HG03045 (cell line): ENCODE results near the gene IST1.
"Not testable (repeated sequence)": the region's sequence is repeated elsewhere in the genome, so short reads cannot be mapped to it uniquely, and the experiment has no call there.

ENCODE experiments used
- ATAC-seq: cut with Tn5 transposase; IDR thresholded peaks from one replicate; pipeline ENCODE4 v1.9.1; 2021; ENCODE audit warnings: mild to moderate bottlenecking, moderate library complexity; ENCODE audit not compliant: unreplicated experiment

The IST1 gene

DNA sequence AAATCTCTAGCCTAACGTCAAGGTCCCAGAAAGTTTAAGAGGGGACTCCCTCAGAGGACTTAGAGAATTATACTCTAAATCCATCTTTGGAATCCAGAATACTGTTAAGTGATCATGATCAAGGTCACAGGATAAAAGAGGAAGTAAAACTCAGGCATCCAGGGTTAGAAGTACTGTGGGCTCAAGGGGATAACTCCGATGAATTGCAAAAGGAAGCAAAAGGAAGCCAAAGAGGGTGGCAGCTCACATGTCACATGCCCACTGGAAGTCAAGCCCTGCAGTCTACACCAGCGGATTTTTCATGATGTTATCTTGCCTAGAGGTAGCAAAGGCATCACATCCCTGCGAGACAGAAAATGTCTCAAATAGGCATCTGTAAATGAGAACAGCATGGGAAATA, 15.2 kb upstream of the IST1 start:
- ATAC-seq = no peak

DNA sequence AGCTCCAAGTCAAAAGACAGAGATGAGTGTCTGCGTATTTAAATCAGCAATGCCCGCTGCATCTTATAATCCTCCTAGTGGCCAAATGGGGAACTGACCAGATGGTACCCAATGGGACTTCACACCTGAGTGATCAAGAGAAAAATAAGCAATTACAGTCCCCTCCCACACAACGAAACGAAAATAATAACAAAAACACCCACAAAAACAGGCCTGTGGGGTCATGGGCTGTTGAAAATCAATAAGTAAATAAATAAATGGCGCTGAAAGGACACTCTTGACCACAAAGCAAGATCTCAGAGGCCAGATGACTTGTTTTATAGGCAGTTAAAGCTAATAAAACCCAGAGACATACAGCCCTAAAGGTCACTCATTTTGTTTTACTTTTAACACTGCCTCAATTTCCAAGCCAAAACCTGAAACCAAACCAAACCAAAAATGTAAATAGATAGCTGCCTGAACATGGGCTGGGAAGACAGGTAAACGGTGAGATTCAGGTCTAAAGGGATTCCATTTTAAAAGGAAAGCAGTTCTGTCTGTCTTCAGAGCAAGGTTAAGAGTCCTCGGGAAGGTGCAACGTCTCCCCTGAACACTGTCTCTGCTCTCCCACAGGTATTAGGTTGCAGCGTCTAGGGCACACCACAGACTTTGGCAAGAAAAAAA, 12.7 kb upstream of the IST1 start:
- peak; percentile 2 for ATAC-seq

DNA sequence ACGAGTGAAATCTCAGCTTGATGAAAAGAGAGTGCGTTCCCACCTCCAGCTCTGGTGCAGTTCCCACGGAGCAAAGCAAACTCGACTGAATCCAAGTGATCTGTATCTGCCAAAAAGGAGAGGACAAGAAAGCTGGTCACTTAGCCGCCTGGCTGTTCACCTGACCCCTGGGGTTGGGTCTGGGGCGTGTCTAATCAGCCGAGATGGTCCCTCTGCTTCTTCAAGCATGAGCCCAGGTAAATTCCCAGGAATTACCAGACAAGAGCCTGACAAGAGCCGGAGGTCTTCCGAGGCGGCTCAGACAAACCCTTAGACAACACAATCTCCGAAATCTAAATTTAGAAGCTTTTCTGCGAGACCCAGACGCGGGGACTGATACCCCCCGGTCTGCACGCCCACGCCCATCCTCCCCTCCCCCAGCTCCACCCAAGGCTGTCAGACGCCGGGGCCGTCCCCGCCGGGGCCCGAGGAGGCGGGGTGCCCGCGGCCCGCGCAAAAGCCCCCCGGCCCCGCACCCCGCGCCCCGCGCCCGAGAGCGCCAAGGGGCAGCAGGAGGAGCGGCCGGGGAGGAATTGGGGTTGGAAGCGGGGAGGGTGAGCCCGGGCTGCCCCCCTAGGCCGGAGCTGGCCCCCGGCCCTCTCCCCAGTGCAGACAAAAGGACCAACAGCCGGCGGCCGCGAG, 12.0 kb upstream of the IST1 start:
- peak; percentile 49 for ATAC-seq

DNA sequence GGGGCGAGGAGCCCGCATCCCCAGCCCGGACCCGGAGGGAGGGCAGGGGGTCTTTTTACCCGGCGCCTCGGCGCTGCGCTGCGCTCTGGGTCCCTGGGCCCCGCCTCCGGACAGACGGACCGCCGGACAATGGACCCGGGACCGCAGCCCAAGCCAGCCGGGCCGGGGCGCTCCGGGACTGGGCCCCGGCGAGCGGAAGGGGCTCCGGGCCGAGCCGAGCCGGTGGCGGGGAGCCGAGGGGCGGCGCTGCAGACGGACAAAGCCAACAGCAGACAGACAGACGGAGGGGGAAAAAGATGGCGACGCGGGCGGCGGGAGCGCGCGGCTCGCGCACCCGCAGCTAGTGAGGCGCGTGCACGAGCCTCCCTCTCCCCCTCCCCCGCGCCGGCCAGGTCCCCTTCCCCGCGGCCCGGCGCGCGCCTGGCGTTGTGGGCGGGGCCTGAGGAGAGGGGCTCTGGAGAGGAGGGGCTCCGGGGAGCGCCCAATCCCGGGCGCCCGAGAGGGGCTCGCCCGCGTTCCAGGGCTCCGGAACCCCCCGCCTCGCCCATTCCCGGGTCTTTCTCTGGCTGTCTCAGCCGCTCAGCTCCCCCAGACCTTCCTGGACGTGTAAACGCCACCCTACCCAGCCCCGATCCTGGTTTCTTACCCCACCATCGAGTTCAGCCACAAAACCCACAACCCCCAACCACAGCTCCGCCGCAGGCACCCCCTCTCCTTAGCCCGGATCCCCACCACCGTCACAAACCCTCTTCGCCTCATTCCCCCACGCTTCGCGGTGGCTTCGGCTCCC, 11.3 kb upstream of the IST1 start, which contains the start of gene ZNF821:
ZNF821 (minus strand) TSS at position 334 of the 790 bp plus-strand sequence. CDS start 4,236 bp downstream, outside the sequence.
- peak; percentile 63 for ATAC-seq

DNA sequence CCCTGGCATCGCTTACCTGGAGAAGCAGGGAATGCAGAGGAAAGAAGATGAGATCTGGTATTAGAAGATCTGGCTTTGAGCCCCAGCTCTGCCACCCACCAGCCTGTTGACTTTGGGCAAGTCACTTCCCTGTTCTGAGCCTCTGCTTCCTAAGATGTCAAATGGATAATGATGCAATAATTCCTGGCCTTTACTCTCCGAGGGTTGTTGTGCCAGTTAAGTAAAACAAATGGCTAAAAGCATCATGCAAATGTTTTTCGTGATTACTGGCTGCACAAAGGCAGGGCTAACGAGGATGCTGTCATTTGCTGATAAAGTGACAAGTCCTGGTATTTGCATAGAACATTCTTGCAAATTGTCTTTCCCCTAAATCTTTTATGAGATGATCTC, 10.1 kb upstream of the IST1 start:
- ATAC-seq = no peak

DNA sequence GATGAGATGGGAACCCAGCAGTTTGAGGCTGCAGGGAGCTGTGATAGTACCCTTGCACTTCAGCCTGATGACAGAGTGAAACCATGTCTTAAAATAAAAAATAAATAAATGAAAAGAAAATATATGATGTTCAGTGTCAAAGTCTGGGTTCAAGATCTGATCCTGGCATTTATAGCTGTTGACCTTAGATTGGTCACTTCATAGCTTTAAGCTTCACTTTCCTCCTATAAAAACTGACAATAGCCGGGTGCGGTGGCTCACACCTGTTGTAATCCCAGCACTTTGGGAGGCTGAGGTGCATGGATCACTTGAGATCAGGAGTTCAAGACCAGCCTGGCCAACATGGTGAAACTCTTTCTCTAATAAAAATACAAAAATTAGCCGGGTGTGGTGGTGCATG, 6.2 kb upstream of the IST1 start:
- no peak for ATAC-seq

DNA sequence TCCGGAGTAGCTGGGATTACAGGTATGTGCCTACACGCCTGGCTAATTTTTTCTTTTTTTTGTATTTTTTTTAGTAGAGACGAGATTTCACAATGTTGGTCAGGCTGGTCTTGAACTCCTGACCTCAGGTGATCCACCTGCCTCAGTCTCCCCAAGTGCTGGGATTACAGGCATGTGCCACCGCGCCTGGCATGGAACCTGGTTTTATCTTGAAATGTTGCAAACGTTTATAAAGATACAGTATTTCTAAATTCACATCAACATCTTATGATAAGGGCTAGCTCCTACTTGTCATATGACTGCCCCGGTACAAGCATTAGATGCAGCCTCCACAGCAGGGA, 1.5 kb upstream of the IST1 start:
- no peak for ATAC-seq

DNA sequence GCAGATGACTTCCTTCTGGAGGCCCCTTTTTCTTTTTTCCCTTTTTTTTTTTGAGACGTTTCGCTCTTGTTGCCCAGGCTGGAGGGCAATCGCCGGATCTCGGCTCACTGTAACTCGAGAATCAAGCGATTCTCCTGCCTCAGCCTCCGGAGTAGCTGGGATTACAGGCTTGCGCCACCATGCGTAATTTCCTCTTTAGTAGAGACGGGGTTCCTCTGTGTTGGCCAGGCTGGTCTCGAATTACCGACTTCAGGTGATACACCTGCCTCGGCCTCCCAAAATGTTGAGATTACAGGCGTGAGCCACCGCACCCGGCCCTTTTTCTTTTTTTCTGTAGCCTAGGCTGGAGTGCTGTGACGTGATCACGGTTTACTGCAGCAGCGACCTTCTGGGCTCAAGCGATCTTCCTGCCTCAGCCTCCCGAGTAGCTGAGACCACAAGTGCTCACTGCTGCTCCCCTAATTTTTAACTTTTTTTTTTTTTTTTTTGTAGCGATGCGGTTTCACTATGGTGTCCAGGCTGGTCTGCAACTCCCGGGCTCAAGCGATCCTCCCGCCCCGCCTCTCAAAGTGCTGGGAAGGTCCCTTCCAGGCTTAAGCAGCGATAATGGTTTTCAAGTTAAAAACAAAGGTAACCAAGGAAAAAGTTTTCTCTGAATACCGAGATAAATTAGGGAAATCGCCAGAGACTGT, 956 bp upstream of the IST1 start:
- peak; percentile 11 for ATAC-seq

DNA sequence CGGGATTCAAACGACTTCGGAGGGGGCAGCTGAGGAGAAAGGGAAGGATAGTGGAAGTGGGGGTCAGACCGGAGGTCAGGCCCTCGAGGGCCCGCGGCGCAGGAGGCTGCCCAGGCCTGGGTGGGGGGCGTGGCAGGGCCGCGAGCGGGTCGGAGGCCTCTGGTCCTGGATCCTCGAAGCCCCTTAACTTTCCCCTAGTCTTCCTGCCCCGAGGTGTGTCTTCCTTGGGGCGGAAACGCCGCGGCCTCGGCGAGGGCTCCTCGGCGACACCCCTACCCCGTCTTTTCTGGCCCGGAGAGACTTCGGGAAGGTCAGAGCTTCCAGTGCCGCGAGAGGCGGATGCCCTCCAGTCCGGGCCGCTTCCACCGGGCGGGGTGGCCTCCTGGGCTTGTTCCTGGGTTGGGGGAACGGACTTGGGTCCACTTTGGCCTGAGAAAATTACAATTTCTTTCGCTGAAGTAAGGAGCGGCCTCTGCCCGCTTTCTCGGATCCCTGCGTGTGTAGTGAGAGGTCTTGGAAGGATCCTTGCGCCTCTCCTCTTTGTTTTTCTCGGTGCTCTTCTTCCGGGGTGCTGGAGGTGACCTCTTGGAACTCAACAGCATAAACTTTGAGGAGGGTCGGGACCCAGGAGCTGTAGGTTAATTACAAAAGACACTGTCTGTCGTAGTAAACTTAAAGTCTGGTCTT, 491 bp downstream of the IST1 start:
- peak; percentile 22 for ATAC-seq

DNA sequence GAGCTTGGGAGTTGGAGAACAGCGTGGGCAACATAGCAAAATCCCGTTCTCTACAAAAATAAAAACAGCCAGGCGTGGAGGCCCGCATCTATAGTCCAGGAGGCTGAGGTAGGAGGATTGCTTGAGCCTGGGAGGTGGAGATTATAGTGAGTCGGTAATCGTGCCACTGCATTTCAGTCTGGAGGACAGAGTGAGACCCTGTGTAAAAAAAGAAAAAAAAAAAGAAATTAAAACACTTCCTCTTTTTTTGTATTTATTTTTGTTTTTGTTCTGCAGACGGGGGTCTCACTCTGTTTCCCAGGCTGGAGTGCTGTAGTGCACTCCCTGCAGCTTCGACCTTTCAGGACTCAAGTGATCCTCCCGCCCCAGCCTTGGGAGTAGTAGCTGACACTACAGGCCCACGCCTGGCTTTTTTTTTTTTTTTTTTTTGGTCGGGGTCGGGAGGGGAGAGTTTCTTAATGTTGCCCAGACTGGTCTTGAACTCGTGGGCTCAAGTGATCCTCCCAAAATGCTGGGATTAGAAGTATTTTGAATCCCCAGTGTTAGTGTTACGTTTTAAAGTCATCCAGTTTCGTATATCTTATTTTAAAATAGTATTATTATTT, 1.5 kb downstream of the IST1 start:
- ATAC-seq = no peak

DNA sequence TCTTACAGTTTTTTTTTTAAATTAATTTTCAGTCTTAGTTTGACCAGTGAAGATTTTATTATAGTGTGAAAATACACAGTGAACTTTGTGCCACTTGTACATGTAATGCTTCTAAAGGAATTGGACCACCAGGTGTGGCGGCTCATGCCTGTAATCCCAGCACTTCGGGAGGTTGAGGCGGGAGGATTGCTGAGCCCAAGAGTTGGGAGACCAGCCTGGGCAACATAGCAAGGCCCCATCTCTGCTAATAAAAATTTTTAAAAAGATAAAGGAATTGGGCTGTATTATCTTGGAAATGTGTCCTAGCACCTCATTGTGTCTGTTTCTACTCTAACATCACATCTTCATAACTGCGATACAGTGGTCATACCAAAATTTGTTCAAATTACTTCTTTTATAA, 3.8 kb downstream of the IST1 start:
- ATAC-seq = no peak

DNA sequence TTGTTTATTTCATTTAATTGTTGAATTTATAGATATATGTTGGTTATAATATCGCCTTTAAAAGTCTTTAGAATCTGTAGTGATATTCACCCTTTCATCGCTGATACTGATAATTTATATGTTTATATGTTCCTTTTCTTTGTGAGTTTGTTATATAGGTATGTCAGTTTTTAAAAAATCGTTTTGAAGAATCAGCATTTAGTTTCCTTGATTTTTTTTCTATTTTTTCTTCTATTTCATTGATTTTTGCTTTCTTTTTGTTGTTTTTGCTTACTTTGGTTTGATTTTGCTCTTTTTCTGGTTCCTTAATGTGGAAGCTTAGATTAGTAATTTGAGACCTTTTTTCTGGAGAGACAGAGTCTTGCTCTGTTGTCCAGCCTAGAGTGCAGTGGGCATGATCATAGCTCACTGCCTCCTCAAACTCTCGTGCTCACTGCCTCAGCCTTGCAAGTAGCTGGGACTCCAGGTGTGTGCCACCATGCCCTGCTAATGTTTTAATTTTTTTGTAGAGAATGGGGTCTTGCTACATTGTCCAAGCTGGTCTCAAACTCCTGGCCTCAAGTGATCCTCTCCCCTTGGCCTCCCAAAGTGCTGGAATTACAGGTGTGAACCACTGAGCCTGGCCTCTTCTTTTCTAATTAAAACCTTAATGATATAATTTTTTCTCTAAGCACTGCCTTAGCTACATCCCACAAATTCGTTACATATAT, 7.5 kb downstream of the IST1 start:
- no peak for ATAC-seq

DNA sequence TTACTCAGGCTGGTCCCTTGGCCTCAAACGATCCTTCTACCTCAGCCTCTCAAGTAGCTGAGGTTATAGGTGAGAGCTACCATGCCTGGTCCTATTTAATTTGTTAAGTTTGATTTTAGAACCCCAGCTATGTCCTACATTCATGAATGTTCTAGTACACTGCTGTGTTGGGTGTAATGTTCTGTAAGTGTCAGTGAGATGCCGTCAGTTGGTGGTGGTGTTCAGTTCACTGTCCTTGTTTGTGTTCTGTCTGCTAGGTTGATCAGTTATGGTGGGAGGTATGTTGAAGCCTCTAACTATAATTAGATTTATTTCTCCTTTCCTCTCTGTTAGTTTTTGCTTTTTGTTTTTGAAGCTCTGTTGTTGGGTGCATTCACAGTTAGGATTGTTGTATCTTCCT, 8.3 kb downstream of the IST1 start:
- ATAC-seq = no peak

DNA sequence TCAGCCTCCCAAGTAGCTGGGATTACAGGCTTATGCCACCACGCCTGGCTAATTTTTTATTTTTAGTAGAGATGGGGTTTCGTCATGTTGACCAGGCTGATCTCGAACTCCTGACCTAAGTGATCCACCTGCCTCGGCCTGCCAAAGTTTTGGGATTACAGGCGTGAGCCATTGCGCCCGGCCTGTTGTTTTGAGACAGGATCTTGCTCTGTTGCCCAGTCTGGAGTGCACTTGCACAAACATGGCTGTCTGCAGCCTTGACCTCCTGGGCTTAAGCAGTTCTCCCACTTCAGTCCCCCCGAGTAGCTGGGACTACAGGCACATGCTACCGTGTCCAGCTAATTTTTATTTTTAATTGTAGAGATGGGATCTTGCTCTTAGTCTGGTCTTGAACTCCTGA, 8.9 kb downstream of the IST1 start:
- no peak for ATAC-seq

DNA sequence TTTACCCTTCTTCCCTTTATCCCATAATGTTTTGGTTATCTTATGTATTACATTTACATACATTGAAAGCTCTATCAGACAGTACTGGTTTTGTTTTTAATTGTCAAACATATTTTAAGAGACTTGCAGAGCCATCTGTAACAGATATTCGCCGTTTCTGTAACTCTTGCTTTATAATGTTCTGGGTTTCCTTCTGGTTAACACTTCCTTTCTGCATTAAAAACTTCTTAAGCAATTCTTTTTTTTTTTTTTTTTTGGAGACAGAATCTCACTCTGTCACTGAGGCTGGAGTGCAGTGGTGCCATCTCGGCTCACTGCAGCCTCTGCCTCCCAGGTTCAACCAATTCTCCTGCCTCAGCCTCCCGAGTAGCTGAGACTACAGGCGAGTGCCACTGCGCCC, 10.4 kb downstream of the IST1 start:
- not testable (repeated sequence) for ATAC-seq

DNA sequence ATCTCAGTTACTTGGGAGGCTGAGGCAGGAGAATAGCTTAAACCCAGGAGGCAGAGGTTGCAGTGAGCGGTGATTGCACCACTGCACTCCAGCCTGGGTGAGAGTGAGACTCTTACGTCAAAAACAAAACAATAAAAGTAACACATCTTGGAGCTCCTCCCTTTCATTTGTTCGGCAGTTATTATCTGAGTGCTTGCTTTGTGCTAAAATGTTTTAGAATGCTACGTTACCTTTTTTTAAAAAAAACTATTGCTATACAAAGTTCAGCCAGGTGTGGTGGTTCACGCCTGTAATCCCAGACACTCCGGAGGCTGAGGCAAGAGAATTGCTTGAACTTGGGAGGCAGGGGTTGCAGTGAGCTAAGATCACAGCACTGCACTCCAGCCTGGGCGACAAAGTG, 15.8 kb downstream of the IST1 start:
- no peak for ATAC-seq

DNA sequence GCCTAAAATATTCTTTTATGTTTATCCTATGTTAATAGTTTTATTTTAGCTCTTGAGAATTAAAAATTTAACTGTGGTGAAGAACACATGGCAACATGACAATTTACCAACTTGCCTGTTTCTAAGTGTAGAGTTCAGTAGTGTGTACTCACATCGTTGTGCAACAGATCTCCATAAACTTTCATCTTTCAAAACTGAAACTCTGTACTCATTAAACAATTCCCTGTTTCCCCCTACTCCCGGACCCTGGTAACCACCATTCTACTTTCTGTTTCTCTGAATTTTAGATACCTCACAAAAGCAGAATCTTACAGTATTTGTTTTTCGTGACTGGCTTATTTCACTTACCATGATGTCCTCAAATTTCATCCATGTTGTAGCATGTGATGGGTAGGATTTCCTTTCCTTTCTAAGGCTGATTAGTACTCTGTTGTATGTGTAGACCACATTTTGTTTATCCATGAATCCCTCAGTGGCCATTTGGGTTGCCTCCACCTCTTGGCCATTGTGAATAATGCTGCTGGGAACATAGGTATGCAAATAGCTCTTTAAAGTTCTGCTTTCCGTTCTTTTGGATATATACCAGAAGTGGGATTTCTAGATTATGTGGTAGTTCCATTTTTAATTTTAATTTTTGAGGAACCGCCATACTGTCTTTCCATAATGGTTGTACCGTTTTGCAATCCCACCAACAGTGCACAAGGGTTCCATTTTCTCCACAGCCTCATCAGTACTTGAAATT, 17.4 kb downstream of the IST1 start:
- ATAC-seq = no peak

DNA sequence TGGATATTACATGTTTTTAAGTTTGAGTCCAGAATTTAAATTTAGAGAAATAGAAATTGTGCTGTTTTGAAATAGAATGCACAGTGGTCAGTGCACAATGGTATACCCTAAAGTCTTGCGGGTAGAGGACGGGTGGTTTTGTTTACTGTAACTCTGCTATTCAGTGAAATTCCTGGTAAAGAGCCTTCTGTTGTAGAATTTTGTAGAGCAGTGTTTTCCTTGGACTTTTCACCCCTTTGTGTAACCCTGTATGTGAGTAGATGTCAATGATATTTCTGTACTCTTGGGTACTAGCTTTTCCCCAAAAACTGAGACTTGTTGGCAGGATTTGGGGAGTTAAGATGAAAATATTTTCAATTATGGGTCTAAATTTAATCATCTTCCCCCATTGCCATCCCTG, 19.5 kb downstream of the IST1 start:
- no peak for ATAC-seq

DNA sequence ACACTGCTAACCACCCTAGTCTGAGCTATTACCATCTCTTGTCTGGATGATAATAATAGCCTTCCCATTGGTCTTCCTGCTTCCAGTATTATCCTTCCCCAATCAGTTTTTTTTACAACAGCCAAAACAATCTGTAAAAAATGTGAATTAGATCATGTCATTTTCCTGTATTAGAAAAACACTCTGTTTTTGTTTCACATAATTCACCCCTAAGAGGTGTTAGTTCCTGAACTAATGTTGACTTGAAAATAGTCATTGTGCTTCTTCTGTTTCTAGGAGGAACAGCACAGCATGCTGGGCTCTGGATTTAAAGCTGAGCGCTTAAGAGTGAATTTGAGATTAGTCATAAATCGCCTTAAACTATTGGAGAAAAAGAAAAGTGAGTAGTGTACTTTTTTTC, 20.0 kb downstream of the IST1 start:
- no peak for ATAC-seq
